ENCODE measurements around the gene CDKN1A. TPM values are rescaled to one million over a fixed set of nuclear protein-coding genes. Genes with fewer than 3 reads are reported as not detected.

The CDKN1A gene
- total RNA-seq, 1 donor from 2014 or later, result 76.3 TPM

GRCh38 chr6:36727505-36728021 is 49.0 kb downstream of the CDKN1A start:
- H3K4me3 Mint-ChIP-seq, result no peak overlapping the region
- H3K27me3 Mint-ChIP-seq, result no peaks in the 10 kb centered on the region
- H3K4me1 Mint-ChIP-seq (ENCODE audit: unreplicated experiment), result peaks cover 34% of the 10 kb centered on the region
- no peaks in the 10 kb centered on the region for H3K9me3 Mint-ChIP-seq
- no peak for DNase-seq (ENCODE audit: extremely low spot score, unreplicated experiment)
- no peaks in the 10 kb centered on the region for H3K36me3 Mint-ChIP-seq
- TF ChIP-seq CTCF (conservative IDR thresholded peaks at IDR 0.05), result no peak
- peak overlapping the region; percentile 54 for H3K27ac Mint-ChIP-seq

DNA sequence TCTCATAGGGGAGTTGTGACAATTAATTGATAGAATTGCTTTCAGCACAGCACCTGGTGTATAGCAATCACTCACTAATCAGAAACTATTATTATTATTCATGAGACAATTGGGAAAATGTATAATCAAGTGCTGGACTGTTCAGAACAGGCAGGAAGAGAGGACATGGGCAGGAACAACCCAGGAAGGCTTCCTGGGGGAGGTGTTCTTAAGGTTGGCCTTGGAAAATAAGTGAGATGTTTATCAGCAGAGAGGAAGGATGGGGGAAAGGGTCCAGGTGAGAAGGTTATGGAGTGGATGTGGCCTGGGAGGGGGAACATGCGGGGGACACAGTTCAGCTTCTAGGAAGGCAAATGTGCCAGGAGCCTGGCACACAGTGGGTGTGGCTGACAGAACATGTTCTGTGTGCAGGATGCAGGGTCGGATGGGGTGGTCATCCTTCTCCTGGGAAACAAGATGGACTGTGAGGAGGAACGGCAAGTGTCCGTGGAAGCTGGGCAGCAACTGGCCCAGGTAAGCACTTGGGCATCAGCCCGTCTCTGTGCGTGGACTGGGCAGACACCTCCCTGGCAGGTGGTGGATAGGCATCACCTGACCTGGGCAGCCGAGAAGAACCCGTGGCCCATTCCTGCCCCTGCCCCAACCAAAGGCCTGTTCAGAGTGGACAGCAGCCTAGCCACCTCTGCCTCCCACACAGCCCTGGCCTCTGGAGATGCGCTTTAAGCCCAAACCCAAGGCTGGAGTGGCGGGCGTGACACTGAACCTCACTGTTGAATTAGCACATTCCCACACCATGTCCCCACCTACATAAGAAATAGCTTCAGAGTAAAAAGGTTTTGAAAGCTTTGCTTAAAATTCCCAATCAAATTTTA is 50.0 kb downstream of the CDKN1A start:
- no peak for DNase-seq (ENCODE audit: extremely low spot score, unreplicated experiment)
- no peak for TF ChIP-seq CTCF (conservative IDR thresholded peaks at IDR 0.05)
- peaks cover 34% of the 10 kb centered on the region for H3K4me1 Mint-ChIP-seq (ENCODE audit: unreplicated experiment)
- H3K27me3 Mint-ChIP-seq, result no peaks in the 10 kb centered on the region
- peak overlapping the region; percentile 40 for H3K27ac Mint-ChIP-seq
- H3K4me3 Mint-ChIP-seq, result no peak overlapping the region
- H3K9me3 Mint-ChIP-seq, result no peaks in the 10 kb centered on the region
- no peaks in the 10 kb centered on the region for H3K36me3 Mint-ChIP-seq

- TF ChIP-seq CTCF (conservative IDR thresholded peaks at IDR 0.05), result no peak
- Mint-ChIP-seq H3K27ac (no peak overlapping the region), H3K27me3 (no peaks in the 10 kb centered on the region), H3K36me3 (no peaks in the 10 kb centered on the region), H3K4me1 (ENCODE audit: unreplicated experiment) (peaks cover 34% of the 10 kb centered on the region), H3K9me3 (no peaks in the 10 kb centered on the region), H3K4me3 (no peak overlapping the region)
- no peak for DNase-seq (ENCODE audit: extremely low spot score, unreplicated experiment)
Measured at GRCh38 chr6:36729161-36729524, 50.6 kb downstream of the CDKN1A start.

GRCh38 chr6:36730424-36731380 is 52.2 kb downstream of the CDKN1A start:
- H3K27ac Mint-ChIP-seq, result no peak overlapping the region
- TF ChIP-seq CTCF (conservative IDR thresholded peaks at IDR 0.05), result no peak
- H3K27me3 Mint-ChIP-seq, result no peaks in the 10 kb centered on the region
- no peak overlapping the region for H3K4me3 Mint-ChIP-seq
- H3K4me1 Mint-ChIP-seq (ENCODE audit: unreplicated experiment), result peaks cover 26% of the 10 kb centered on the region
- no peaks in the 10 kb centered on the region for H3K36me3 Mint-ChIP-seq
- no peak for DNase-seq (ENCODE audit: extremely low spot score, unreplicated experiment)
- no peaks in the 10 kb centered on the region for H3K9me3 Mint-ChIP-seq

DNA sequence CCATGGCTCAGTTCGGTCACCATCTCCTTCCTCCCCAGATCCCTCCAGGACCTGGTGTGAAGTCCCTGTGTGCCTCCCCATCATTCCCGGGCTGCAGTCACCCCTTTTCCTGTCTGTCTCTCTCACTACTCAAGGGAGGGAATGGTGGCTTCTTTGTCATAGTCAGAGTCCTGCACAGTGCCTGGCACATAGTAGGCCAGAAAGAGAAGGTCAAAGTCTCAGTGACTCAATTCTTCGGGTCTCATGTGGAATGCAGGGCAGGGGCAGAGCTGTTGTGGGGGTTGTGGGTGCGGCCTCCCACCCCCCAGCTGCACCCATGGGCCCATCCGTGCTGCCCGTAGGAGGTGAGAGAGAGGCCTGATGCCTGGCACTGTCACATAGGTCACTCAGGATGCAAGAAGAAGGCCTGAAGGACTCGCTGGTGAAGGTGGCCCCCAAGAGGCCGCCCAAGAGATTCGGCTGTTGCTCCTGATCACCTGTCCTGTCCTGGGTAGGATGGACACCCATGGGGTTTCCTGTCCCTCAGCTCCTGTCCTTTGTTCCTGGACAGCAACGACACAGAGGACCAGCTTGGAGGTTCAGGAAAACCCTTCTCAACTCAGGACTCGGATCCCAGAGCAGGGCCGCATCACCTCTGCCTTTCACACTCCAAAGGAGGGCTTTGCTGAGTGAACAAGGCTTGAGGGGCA is 53.3 kb downstream of the CDKN1A start:
- DNase-seq (ENCODE audit: extremely low spot score, unreplicated experiment), result no peak
- Mint-ChIP-seq H3K4me3 (no peak overlapping the region), H3K36me3 (no peaks in the 10 kb centered on the region), H3K9me3 (no peaks in the 10 kb centered on the region), H3K27ac (no peak overlapping the region), H3K4me1 (ENCODE audit: unreplicated experiment) (peaks cover 26% of the 10 kb centered on the region), H3K27me3 (no peaks in the 10 kb centered on the region)
- TF ChIP-seq CTCF (conservative IDR thresholded peaks at IDR 0.05), result no peak

All from type B pancreatic cell (in vitro differentiated cells).